Activated CD4-positive, CD25-positive, alpha-beta regulatory T cell treated with anti-CD3 and anti-CD28 coated beads, Interleukin-2, amount 50 U/mL, for 16 hours (primary cell): ENCODE data around the gene ZNF468.
A peak's percentile ranks its signal among the peaks of the same experiment; 100 is the strongest.
"Not testable (repeated sequence)": the region's sequence is repeated elsewhere in the genome, so short reads cannot be mapped to it uniquely, and the experiment has no call there.

ENCODE experiments used
- DNase-seq: peaks from one replicate; pipeline ENCODE4 v3.0.0-alpha.2; 2020; ENCODE audit warnings: low read depth, low spot score

ZNF468 gene

DNA sequence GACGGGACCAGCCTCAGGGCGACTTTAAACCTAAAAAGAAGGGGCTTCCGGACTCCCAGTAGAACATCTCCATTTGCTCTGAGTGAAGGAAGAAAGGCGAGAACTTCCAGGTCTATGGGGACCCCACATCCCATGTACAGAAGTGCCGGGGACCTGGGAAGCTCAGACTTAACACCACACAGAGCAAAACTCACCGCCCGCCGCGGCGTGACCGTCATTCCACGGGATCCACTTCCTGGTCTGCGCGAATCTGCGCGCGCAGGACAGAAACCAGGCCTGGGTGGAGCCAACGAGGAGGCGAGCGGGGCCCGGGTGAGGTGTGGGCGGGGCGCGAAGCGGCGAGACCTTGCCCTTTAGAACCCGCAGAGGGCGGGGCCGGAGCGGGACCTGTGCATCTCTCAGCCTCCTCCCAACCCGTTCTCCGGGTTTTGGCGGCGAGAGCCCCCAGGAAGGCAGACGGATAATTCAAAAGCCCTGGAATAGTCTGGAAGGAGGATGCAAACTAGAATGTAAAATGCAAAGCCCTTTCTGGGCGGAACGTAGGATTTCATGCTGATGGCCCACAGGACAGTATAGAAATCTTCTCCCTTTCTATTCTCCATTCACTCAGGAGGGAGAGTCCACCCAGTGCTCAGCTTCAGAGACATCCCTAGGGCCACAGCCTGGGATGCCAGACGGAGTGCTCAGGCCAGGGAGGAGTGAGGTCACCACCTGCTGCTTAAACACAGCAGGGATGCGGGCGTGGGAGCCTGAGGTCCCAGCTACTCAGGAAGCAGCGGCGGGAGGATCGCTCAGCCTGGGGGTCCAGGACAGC, at the start of gene ZNF468:
TSS of gene ZNF468 (minus strand) at position 242 of the 814 bp plus-strand sequence. CDS start 3,347 bp downstream, outside the sequence.
- DNase-seq, result peak; percentile 43

DNA sequence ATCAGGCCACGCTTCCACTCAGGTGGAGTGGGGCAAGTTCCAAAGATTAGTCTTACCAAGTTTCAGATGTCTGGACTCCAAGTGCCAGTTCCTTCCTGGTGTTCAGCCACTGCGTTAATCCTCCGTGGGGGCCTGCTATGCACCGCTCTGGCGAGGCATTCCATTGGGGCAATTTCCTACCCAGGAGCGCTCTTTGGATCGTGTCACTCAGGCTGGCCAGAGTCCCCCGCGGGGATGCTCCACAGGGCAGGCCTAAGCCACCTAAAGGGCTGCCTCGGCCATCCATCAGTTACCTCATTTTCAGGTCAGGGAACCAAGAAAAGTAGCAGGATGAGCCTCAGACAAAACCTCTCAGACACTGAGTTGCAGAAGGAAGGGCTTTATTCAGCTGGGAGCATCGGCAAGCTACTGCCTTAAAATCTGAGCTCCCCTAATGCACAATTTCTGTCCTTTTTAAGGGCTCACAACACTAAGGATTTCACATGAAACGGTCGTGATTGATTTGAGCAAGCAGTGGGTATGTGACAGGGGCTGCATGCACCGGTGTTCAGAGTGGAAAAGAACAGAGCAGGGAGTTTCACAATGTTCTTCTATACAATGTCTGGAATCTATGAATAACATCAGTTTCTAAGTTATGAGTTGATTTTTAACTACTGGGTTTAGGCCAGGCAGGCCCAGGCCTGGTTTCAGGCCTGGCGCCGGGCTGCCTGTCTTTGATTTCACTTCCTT, 46.8 kb upstream of the ZNF468 start:
- not testable (repeated sequence) for DNase-seq

DNA sequence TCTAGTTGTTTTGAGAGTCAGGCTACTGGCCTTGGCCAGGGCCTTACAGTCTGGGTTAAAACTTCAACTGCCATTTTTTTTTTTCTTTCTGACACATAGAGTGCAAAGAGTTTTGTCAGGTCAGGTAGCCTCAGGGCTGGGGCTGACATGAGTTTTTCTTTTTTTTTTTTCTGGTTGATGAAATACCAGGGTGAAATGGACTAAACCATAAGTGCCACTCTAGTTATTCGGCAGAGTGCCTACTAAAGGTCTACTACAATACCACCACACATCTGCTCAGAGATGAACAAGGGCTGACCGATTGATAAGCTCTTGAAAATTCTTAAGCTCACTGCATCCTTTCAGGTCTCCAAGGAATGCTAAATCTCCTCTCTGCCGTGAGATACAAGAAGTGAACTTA, 44.4 kb upstream of the ZNF468 start:
- DNase-seq, result no peak

DNA sequence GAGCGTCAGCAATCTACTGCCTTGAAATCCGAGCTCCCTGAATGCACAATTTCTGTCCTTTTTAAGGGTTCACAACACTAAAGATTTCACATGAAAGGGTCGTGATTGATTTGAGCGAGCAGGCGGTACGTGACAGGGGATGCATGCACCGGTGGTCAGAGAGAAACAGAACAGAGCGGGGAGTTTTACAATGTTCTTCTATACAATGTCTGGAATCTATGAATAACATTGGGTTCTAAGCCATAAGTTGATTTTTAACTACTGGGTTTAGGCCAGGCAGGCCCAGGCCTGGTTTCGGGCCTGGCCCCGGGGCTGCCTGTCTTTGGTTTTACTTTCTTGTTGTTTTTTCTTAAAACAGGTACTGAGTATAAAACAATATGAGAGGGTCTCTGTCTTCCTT, 41.2 kb upstream of the ZNF468 start:
- DNase-seq, result not testable (repeated sequence)

DNA sequence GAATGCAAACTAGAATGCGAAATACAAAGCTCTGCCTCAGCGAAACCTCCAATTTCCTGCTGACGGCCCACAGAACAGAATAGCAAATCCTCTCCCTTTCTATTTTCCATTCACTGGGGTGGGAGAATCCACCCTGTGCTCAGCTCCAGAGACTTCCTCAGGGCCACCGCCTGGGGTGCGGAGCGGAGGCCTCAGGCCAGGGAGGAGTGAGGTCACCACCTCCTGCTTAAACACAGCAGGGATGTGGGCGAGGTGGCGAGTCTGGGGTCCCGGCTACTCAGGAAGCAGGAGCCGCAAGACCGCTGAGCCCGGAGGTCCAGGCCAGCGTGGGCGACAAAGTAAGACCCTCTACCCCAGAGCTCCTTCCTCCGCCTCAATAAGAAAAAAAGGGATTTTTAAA, 40.7 kb upstream of the ZNF468 start:
- DNase-seq, result no peak

DNA sequence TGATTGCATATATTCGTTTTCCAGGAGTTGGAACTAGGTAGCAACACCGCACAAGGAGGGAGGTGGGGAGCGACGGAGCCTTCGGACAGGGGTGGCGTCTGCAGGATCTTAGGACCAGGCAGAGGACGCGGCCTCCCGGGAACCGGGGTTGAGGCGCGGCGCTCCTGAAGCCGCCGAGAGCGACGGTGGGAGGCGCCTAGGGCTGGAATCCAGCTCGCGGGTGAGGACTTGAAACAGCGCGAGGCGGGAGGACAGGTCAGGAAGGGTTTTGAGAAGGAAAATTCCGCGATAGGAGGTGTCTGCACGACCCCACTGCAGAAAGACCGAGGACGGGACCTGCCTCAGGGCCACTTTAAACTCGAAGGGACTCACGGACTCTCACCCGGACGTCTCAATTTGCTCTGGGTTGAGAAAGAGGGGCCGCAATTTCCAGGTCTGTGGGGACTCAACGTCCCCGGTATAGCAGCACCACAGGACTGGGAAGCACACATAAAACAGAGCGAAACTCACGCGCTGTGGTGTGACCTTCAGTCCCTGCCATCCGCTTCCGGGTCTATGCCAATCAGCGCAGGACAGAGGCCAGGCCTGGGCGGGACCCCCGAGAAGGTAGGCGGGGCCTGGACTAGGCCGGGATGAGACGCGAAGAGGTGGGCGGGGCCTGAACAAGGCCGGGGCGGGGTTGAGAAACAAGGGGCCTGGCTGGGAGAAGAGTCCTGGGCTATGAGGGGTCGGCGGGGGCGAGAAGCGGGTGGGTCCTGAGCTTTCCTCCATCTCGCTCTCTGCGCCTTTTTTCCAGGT, 39.9 kb upstream of the ZNF468 start, which contains the start of gene ZNF320:
TSS of gene ZNF320 (minus strand) at position 498 of the 798 bp plus-strand sequence. CDS start 7,380 bp downstream, outside the sequence.
- DNase-seq, result peak; percentile 76

DNA sequence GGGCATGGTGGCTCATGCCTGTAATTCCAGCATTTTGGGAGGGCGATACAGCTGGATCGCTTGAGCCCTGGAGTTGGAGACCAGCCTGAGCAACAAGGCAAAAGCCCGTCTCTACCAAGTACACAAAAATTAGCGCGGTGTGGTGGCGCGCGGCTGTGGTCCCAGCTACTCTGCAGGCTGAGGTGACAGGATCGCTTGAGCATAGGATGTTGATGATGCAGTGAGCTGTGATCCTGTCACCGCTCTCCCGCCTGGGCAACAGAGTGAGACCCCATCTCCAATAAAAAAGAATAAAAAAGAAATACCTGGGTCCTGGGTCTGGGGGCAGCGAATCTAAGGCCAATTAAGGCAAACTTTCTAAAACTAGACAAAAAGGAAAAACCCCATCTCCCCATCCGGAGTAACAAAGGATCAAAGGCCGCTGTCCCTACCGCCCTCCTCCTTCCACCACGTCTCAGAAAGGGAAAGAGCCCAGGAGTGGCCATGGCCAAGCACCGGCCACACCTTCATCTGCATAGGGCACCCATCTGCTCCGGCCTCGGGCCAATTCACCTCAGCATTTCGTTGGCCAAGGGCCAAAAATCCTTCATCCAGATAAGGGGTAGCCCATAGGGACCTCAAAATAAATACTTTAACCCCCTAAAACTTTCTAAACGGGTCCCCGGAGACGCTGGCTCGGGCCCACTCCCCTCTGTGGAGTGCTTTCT, 39.2 kb upstream of the ZNF468 start:
- DNase-seq, result no peak

DNA sequence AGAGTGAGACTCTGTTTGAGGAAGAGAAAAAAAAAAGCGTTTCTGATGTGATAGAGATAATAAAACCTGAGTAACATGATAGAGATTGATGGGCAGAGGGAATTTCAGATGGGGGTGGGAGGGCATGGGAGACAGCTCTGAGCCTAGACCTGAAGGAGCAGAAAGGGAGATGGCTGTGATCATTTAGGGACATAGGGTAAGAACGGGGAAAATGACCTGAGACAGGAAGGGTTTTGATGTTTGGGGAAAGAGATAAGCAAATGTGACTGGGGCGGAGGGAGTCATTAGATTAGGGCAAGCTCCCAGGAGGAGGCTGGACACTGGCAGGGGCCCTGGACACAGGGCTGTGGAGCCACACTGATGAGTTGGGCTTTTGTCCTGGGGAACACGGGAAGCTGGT, 33.9 kb upstream of the ZNF468 start:
- DNase-seq, result no peak

DNA sequence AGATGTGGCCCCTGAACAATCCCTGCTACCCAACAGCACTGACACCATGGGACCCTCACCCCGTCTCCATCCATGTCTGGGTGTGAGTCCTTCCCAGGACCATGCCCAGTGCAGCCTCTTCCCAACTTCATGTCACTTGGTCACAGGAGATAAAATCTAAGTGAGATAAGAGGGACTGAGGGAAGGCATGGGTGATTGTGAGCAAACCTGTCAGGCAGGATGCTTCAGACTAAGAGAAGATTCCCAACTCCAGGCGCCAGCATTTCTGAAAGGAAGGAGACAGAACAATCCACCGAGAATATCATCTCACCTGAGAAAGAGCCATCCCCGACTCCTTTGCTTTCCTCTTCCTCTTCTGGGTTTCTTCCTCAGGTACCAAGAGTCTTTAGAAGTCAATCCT, 32.5 kb upstream of the ZNF468 start:
- DNase-seq, result no peak

DNA sequence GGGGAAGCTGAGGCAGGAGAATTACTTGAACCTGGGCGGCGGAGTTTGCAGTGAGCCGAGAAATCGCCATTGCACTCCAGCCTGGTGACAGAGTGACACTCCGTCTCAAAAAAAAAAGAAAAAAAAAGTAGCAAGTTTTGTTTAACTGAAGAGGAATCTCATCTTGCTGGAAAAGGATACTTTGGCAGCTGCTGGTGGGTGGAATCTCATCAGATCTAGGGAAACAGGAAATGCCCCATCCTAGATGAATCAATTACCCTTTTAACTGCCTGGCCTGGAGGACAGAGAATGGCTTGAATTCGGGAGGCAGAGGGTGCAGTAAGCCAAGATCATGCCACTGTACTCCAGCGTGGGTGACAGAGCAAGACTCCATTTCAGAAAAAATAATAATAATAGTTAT, 31.7 kb upstream of the ZNF468 start:
- no peak for DNase-seq

DNA sequence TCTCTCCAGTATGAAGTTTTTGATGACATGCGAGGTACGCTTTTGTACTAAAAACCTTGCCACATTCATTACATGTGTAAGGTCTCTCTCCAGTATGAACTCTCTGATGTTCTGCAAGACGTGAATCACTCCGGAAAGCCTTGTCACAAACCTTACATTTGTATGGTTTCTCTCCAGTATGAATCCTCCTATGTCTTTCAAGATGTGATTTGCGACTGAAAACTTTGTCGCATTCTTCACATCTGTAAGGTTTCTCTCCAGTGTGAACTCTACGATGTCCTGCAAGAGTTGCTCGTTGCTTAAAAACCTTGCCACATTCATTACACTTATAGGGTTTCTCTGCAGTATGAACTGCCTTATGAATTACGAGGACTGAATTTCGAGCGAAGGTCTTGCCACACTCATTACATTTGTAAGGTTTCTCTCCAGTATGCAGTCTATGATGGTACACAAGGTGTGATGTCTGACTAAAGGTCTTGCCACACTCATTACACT, 23.5 kb upstream of the ZNF468 start:
- no peak for DNase-seq

DNA sequence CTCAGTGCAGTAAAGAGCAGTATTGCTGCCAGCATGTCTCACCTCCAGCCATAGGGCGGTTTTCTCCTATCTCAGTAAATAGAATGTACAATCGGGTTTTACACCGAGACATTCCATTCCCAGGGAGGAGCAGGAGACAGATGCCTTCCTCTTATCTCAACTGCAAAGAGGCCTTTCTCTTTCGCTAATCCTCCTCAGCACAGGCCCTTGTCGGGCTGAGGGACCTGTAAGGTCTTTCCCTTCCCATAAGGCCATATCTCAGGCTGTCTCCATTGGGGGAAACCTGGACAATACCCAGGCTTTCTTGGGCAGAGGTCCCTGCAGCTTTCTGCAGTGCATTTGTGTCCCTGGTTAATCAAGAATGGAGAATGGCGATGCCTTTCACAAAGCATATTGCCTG, 15.6 kb upstream of the ZNF468 start:
- DNase-seq, result not testable (repeated sequence)

DNA sequence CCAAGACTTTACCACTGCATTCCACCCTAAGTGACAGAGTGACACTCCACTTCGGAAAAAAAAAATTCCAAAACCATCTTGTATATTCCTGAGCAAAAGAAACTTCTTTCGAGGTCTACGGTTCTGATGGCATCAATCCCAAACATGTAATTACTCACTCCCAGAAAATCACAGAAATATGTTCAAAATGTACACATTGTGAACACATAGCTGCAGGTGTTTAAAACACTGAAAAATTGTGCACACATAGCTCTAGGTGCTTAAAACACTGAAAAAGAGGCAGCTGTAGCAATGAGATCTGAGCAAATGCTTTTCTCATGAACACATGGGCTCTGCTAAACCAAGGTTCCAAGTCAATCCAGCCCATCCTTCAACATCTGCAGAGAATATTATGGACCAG, 14.0 kb upstream of the ZNF468 start:
- DNase-seq, result no peak

DNA sequence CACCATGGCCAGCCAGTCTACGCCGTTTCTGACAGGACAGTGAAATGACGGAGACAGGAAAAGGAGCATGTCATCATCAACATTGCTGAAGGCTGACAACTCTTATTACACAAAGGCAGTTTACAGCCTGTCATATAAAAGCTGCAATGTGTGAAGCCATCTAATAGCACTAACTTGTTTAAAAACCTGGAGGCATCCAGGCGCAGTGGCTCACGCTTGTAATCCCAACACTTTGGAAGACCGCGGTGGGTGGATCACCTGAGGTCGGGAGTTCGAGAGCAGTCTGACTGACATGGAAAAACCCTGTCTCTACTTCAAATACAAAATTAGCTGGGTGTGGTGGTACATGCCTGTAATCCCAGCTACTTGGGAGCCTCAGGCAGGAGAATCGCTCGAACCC, 10.6 kb upstream of the ZNF468 start:
- not testable (repeated sequence) for DNase-seq

DNA sequence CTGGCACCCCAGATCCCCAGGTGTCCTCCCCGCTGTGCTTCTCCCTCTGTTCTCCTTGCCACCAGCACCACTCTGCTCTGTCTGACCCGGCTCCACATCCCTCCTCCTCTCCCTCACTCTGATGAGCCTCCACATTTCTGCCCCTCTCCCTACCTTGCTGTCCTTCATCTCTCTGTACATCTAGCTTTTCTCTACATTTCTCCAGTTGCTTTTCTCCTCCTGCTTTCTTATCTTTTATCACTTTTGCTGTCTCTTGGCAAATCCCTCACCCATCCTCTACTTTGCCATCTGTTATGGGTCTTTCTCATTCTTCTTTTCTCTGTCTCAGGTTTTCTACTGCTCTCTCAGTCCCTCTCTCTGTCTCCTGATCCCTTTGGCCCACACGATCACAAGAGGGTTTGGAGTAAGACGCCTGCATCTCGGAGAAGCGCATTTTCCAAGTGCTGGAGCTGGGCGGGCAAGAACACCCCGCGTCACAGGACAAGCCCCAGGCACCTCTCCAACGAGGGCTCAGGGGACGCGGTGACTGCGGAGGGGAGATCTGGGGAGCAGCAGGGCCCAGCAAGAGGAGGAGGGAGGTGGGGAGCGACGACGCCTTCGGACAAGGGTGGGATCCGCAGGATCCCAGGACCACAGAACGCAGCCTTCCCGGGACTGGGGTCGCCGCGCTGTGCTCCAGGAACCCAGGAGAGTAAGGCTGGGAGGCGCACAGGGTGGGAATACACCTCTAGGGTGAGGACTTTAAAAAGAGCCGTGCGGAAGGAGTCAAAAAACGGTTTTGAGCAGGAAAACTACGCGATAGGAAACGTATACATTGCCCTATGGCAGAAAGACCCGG, 660 bp downstream of the ZNF468 start:
- DNase-seq, result not testable (repeated sequence)

DNA sequence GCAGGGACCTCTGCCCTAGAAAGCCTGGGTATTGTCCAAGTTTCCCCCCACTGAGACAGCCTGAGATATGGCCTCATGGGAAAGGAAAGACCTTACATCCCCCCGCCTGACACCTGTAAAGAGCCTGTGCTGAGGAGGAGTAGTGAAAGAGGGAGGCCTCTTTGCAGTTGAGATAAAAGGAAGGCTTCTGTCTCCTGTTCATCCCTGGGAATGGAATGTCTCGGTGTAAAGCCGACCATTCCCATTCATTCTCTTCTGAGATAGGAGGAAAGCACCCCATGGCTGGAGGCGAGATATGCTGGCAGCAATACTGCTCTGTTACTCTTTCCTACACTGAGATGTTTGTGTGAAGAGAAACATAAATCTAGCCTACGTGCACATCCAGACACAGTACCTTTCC, 10.1 kb downstream of the ZNF468 start:
- DNase-seq, result not testable (repeated sequence)

DNA sequence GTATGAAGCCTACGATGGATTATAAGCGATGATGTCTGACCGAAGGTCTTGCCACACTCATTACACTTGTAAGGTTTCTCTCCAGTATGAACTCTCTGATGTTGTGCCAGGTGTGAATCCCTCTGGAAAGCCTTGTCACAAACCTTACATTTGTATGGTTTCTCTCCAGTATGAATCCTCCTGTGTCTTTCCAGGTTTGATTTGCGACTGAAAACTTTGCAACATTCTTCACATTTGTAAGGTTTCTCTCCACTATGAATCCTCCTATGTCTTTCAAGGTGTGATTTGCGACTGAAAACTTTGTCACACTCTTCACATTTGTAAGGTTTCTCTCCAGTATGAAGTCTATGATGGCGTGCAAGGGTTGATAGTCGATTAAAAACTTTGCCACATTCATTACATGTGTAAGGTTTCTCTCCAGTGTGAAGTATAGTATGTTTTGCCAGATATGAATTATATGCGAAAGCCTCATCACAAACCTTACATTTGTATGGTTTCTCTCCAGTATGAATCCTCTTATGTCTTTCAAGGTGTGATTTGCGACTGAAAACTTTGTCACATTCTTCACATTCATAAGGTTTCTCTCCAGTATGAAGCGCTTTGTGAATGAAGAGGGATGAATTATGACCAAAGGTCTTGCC, 16.5 kb downstream of the ZNF468 start:
- not testable (repeated sequence) for DNase-seq

DNA sequence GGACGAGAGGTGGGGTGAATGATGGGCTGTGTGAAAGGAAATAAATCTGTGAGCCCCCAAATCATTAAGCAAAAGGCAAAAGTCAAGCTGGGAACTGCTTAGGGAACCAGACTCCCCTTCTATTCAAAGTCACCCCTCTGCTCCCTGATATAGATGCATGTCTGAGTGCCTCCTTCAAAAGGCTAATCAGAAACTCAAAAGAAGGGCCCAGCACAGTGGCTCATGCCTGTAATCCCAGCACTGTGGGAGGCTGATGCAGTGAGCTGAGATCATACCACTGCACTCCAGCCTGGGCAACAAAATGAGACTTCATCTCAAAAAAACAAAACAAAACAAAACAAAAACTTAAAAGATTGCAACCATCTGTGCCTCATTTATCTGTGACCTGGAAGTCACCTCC, 23.1 kb downstream of the ZNF468 start:
- not testable (repeated sequence) for DNase-seq

DNA sequence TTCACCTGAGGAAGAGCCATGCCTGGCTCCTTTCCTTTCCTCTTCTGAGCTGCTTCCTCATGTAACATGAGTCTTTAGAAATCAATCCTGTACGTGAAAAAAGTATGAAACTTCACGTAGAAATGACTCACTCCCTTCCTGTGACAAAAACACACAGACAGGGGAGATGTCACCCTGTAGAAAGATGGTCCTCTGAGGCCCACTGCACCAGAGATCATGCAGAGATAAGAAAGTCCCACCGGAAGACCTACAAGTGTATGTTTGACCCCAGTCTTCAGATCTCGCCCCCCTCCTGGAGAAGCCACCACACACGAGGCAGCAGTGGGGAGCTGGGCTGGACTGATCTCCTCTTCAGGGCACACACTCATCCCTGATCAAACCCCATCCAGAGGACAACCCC, 23.9 kb downstream of the ZNF468 start:
- DNase-seq, result not testable (repeated sequence)

DNA sequence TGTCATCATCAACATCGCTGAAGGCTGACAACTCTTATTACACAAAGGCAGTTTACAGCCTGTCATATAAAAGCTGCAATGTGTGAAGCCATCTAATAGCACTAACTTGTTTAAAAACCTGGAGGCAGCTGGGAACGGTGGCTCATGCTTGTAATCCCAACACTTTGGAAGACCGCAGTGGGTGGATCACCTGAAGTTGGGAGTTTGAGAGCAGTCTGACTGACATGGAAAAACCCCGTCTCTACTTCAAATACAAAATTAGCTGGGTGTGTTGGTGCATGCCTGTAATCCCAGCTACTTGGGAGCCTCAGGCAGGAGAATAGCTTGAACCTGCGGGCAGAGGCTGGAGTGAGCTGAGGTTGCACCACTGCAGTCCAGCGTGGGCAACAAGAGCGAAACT, 27.6 kb downstream of the ZNF468 start:
- not testable (repeated sequence) for DNase-seq
